ENCODE measurements around the gene SEMA3A. TPM values are rescaled to one million over a fixed set of nuclear protein-coding genes. Genes with fewer than 3 reads are reported as not detected.

Gene SEMA3A
- total and polyA plus RNA-seq, 11 donors, result 0.30 to 6.6 (median 1.4) TPM

GRCh38 chr7:84009051-84009450 lies 185.5 kb downstream of the SEMA3A start:
- no peak overlapping the region for H3K27ac ChIP-seq
- TF ChIP-seq POLR2A (IDR thresholded peaks at IDR 0.05), result no peak
- TF ChIP-seq CTCF (IDR thresholded peaks at IDR 0.05), result no peak
- no peak for DNase-seq
- no peak for ATAC-seq
- no peak overlapping the region for H3K4me3 ChIP-seq
- intact Hi-C loops (cut with DNase I), result no loop called here
- no peaks in the 10 kb centered on the region for H3K9me3 ChIP-seq
- no peaks in the 10 kb centered on the region for H3K27me3 ChIP-seq
- H3K36me3 ChIP-seq, result no peaks in the 10 kb centered on the region
- H3K4me1 ChIP-seq, result no peaks in the 10 kb centered on the region

GRCh38 chr7:84003191-84003590 lies 191.4 kb downstream of the SEMA3A start:
- H3K27ac ChIP-seq, result no peak overlapping the region
- no peak for ATAC-seq
- H3K4me1 ChIP-seq, result no peaks in the 10 kb centered on the region
- H3K36me3 ChIP-seq, result no peaks in the 10 kb centered on the region
- no peaks in the 10 kb centered on the region for H3K9me3 ChIP-seq
- no peaks in the 10 kb centered on the region for H3K27me3 ChIP-seq
- no peak for TF ChIP-seq POLR2A (IDR thresholded peaks at IDR 0.05)
- TF ChIP-seq CTCF (IDR thresholded peaks at IDR 0.05), result no peak
- DNase-seq, result no peak
- 95 to 97% (median 96%) methylated on average over 1 of the region's 1 CpG for WGBS, 4 donors
- no peak overlapping the region for H3K4me3 ChIP-seq
- intact Hi-C loops (cut with DNase I), result no loop called here

- Histone ChIP-seq H3K36me3 (no peaks in the 10 kb centered on the region), H3K4me1 (no peaks in the 10 kb centered on the region), H3K27me3 (no peaks in the 10 kb centered on the region), H3K27ac (no peak overlapping the region), H3K9me3 (no peaks in the 10 kb centered on the region), H3K4me3 (no peak overlapping the region)
- TF ChIP-seq POLR2A (IDR thresholded peaks at IDR 0.05), result no peak
- no peak for TF ChIP-seq CTCF (IDR thresholded peaks at IDR 0.05)
- 42 to 49% (median 45%) methylated on average over 3 of the region's 3 CpGs for WGBS, 4 donors
- no peak for DNase-seq
- no peak for ATAC-seq
- intact Hi-C loops (cut with DNase I), result no loop called here
Observed at GRCh38 chr7:84002348-84002747, 192.2 kb downstream of the SEMA3A start.

- Histone ChIP-seq H3K27ac (no peak overlapping the region), H3K36me3 (no peaks in the 10 kb centered on the region), H3K4me3 (no peak overlapping the region), H3K9me3 (no peaks in the 10 kb centered on the region), H3K4me1 (no peaks in the 10 kb centered on the region), H3K27me3 (no peaks in the 10 kb centered on the region)
- no peak for DNase-seq
- intact Hi-C loops (cut with DNase I), result no loop called here
- no peak for ATAC-seq
- TF ChIP-seq POLR2A (IDR thresholded peaks at IDR 0.05), result no peak
- no peak for TF ChIP-seq CTCF (IDR thresholded peaks at IDR 0.05)
- WGBS, 4 donors, result 0% methylated on average over 1 of the region's 1 CpG
Observed at GRCh38 chr7:83996879-83997278, 197.7 kb downstream of the SEMA3A start.

Measured in heart left ventricle (tissue), 16 donors.